HG03442 (cell line): ENCODE measurements around the gene PRR20C.
"Not testable (repeated sequence)": the region's sequence is repeated elsewhere in the genome, so short reads cannot be mapped to it uniquely, and the experiment has no call there.

ENCODE experiments used
- ATAC-seq: cut with Tn5 transposase; IDR thresholded peaks from one replicate; pipeline ENCODE4 v1.9.1; 2021; ENCODE audit warnings: mild to moderate bottlenecking, moderate library complexity; ENCODE audit not compliant: unreplicated experiment

PRR20C gene

GRCh38 chr13:57153761-57154160 lies at the start of gene PRR20C:
PRR20C (plus strand) TSS chr13:57154061; CDS start chr13:57154448, 387 bp downstream.
- ATAC-seq, result not testable (repeated sequence)

- ATAC-seq, result no peak
These were observed 38.9 kb upstream of the PRR20C start for GRCh38 chr13:57114945-57115344.

- no peak for ATAC-seq
These were observed 30.2 kb upstream of the PRR20C start for GRCh38 chr13:57123681-57124080.

GRCh38 chr13:57128909-57129308 lies 25.0 kb upstream of the PRR20C start:
- ATAC-seq, result no peak

GRCh38 chr13:57136093-57136492 lies 17.8 kb upstream of the PRR20C start:
- ATAC-seq, result no peak

- ATAC-seq, result no peak
These were observed 16.3 kb upstream of the PRR20C start for GRCh38 chr13:57137585-57137984.

GRCh38 chr13:57138988-57139387 lies 14.9 kb upstream of the PRR20C start:
- no peak for ATAC-seq

GRCh38 chr13:57139781-57140180 lies 14.1 kb upstream of the PRR20C start:
- ATAC-seq, result not testable (repeated sequence)

- ATAC-seq, result not testable (repeated sequence)
These were observed 13.5 kb upstream of the PRR20C start, which contains the start of gene PRR20A for GRCh38 chr13:57140235-57140968. PRR20A (plus strand) TSS chr13:57140918; CDS start chr13:57141305, 387 bp downstream.

GRCh38 chr13:57147188-57147587 lies 6.7 kb upstream of the PRR20C start, which contains the start of gene PRR20B:
PRR20B (plus strand) TSS chr13:57147488; CDS start chr13:57147875, 387 bp downstream.
- ATAC-seq, result not testable (repeated sequence)

GRCh38 chr13:57148106-57148505 lies 5.8 kb upstream of the PRR20C start:
- not testable (repeated sequence) for ATAC-seq

- not testable (repeated sequence) for ATAC-seq
These were observed 6.5 kb downstream of the PRR20C start, which contains the start of gene PRR20D for GRCh38 chr13:57160332-57160731. PRR20D (plus strand) TSS chr13:57160632; CDS start chr13:57161019, 387 bp downstream.

GRCh38 chr13:57166897-57167296 lies 13.0 kb downstream of the PRR20C start, which contains the start of gene PRR20E:
PRR20E (plus strand) TSS chr13:57167197; CDS start chr13:57167584, 387 bp downstream.
- not testable (repeated sequence) for ATAC-seq

- no peak for ATAC-seq
These were observed 37.8 kb downstream of the PRR20C start for GRCh38 chr13:57191667-57192066.
